Germinal center (tissue), 1 donor: Measurements from ENCODE around the gene BRPF3.
"Not testable (repeated sequence)": the region's sequence is repeated elsewhere in the genome, so short reads cannot be mapped to it uniquely, and the experiment has no call there.

Source experiments
- DNase-seq: peaks from one replicate; pipeline ENCODE4 v3.0.0; 2012; ENCODE audit warnings: mixed read lengths, low spot score

Gene BRPF3

GRCh38 chr6:36200154-36200891 is 3.8 kb downstream of the BRPF3 start:
- DNase-seq = no peak

- no peak for DNase-seq
Measured at GRCh38 chr6:36200998-36201596, 4.6 kb downstream of the BRPF3 start.

GRCh38 chr6:36201612-36202011 is 5.1 kb downstream of the BRPF3 start:
- no peak for DNase-seq

- DNase-seq = no peak
Measured at GRCh38 chr6:36202101-36202500, 5.6 kb downstream of the BRPF3 start.

GRCh38 chr6:36204068-36204753 is 7.7 kb downstream of the BRPF3 start:
- peak; percentile 32 for DNase-seq

- DNase-seq = no peak
Measured at GRCh38 chr6:36207155-36207554, 10.6 kb downstream of the BRPF3 start.

GRCh38 chr6:36209606-36210005 is 13.1 kb downstream of the BRPF3 start:
- no peak for DNase-seq

- DNase-seq = no peak
Measured at GRCh38 chr6:36210182-36210581, 13.6 kb downstream of the BRPF3 start.

- no peak for DNase-seq
Measured at GRCh38 chr6:36210886-36211595, 14.5 kb downstream of the BRPF3 start.

GRCh38 chr6:36216559-36216958 is 20.0 kb downstream of the BRPF3 start:
- DNase-seq = no peak

GRCh38 chr6:36217188-36217587 is 20.6 kb downstream of the BRPF3 start:
- no peak for DNase-seq

GRCh38 chr6:36217946-36218345 is 21.4 kb downstream of the BRPF3 start:
- DNase-seq = no peak

GRCh38 chr6:36218516-36218915 is 22.0 kb downstream of the BRPF3 start:
- not testable (repeated sequence) for DNase-seq

- DNase-seq = no peak
Measured at GRCh38 chr6:36219081-36219480, 22.5 kb downstream of the BRPF3 start.

- DNase-seq = no peak
Measured at GRCh38 chr6:36220226-36220625, 23.7 kb downstream of the BRPF3 start.

- DNase-seq = no peak
Measured at GRCh38 chr6:36221674-36222073, 25.1 kb downstream of the BRPF3 start.

GRCh38 chr6:36222924-36223323 is 26.4 kb downstream of the BRPF3 start:
- DNase-seq = no peak

- DNase-seq = no peak
Measured at GRCh38 chr6:36223706-36224105, 27.2 kb downstream of the BRPF3 start.

- DNase-seq = no peak
Measured at GRCh38 chr6:36224918-36225461, 28.4 kb downstream of the BRPF3 start.

- DNase-seq = no peak
Measured at GRCh38 chr6:36226438-36227047, 30.0 kb downstream of the BRPF3 start.

- DNase-seq = no peak
Measured at GRCh38 chr6:36227379-36228228, 31.1 kb downstream of the BRPF3 start.
